HCT116 (cell line): Measurements from ENCODE around the gene APBA2. TPM values are rescaled to one million over a fixed set of nuclear protein-coding genes. Genes with fewer than 3 reads are reported as not detected.

Experiments used
- ATAC-seq: fragments of 200-7000 bp; cut with Tn5 transposase; 2 replicates; pipeline ENCODE4 v1.9.1; 2020; ENCODE audit warnings: mild to moderate bottlenecking, moderate library complexity
- BruUV-seq: library from RNA; stranded (reverse); fragments of 400-500 nt; replicated peaks from 2 replicates; lab custom pipeline; 2021; lab: Mats Ljungman, UMichigan
- CTCF ChIA-PET: fragments of 300-600 bp; sonication (Branson Sonifier 250); formaldehyde crosslinking; loops from one replicate; lab custom pipeline; 2021; ENCODE audit warnings: antibody characterized with exemption; lab: Charles Lee
- POLR2A ChIA-PET: fragments of 300-600, 350-600 bp; sonication (Branson Sonifier 250); formaldehyde crosslinking; loops from one replicate; lab custom pipeline; 2021; ENCODE audit warnings: antibody characterized with exemption; lab: Charles Lee
- RAD21 ChIA-PET, 2 experiments: fragments of 300-600 bp; sonication (Branson Sonifier 250); formaldehyde crosslinking; loops; one replicate each; lab custom pipeline; 2023; ENCODE audit warnings: low total read pairs in 2 of 2; ENCODE audit not compliant: uncharacterized antibody in 2 of 2, unreplicated experiment in 2 of 2, low non-redundant PET in 1 of 2; lab: Charles Lee
- DNase-seq: peaks from one replicate; pipeline ENCODE4 v3.0.0-alpha.2; 2010; ENCODE audit warnings: low read depth, low spot score
- H2AFZ ChIP-seq: fragments of 200-600 bp; shearing (Covaris generic), sonication (generic); 2 replicates; pipeline ENCODE4 v1.6.1; 2017; ENCODE audit warnings: low read depth, mixed run types, mixed read lengths, antibody characterized with exemption, low read length; ENCODE audit not compliant: poor library complexity, severe bottlenecking
- H3K27ac ChIP-seq: 2 replicates; pipeline ENCODE4 v1.5.1; 2012; ENCODE audit warnings: low read depth, low read length
- H3K27me3 ChIP-seq: fragments of 200-600 bp; sonication (generic); 2 replicates; pipeline ENCODE4 v1.6.1; 2016; ENCODE audit warnings: mixed run types, low read length, mixed read lengths; ENCODE audit not compliant: insufficient read depth
- H3K36me3 ChIP-seq, 2 experiments: fragments of 200-500 bp in 1 of 2; fragments of 200-600 bp in 1 of 2; sonication (Bioruptor generic) in 1 of 2; sonication (generic) in 1 of 2; 2 replicates each; pipeline versions ENCODE4 v1.5.1 to v1.6.1; 2014 to 2016; ENCODE audit warnings: low read length in 2 of 2, inconsistent platforms in 1 of 2, mixed read lengths in 1 of 2, mixed run types in 1 of 2; ENCODE audit not compliant: insufficient read depth in 2 of 2, control insufficient read depth in 1 of 2
- H3K4me1 ChIP-seq, 2 experiments: fragments of 200-600 bp in 1 of 2; sonication (generic) in 1 of 2; 2 replicates each; pipeline versions ENCODE4 v1.5.1 to v1.6.1; 2012 to 2017; ENCODE audit warnings: low read length in 2 of 2, inconsistent platforms in 1 of 2, mild to moderate bottlenecking in 1 of 2, mixed read lengths in 1 of 2, mixed run types in 1 of 2, moderate library complexity in 1 of 2; ENCODE audit not compliant: insufficient read depth in 2 of 2, control insufficient read depth in 1 of 2
- H3K4me2 ChIP-seq: fragments of 200-600 bp; sonication (generic); 2 replicates; pipeline ENCODE4 v1.6.1; 2017; ENCODE audit warnings: mixed run types, low read length, mixed read lengths
- H3K4me3 ChIP-seq, 2 experiments: fragments of 200-600 bp in 1 of 2; sonication (generic) in 1 of 2; replicated peaks in 1 of 2; 2 replicates each; pipeline ENCODE4 v1.5.1; 2011 to 2016; ENCODE audit warnings: low read length in 2 of 2, control low read depth in 1 of 2, low read depth in 1 of 2, mild to moderate bottlenecking in 1 of 2, mixed read lengths in 1 of 2, mixed run types in 1 of 2
- H3K79me2 ChIP-seq: fragments of 200-600 bp; sonication (generic); 2 replicates; pipeline ENCODE4 v1.6.1; 2017; ENCODE audit warnings: mild to moderate bottlenecking, mixed run types, low read length, moderate library complexity, mixed read lengths; ENCODE audit not compliant: insufficient read depth
- H3K9ac ChIP-seq: fragments of 200-600 bp; sonication (generic); 2 replicates; pipeline ENCODE4 v1.6.1; 2016; ENCODE audit warnings: low read length, mixed read lengths
- H3K9me2 ChIP-seq: fragments of 200-600 bp; sonication (generic), shearing (Covaris generic); 2 replicates; pipeline ENCODE4 v1.6.1; 2017; ENCODE audit warnings: mixed run types, mild to moderate bottlenecking, moderate library complexity; ENCODE audit not compliant: insufficient read depth
- H3K9me3 ChIP-seq, 2 experiments: fragments of 200-500 bp in 1 of 2; fragments of 200-600 bp in 1 of 2; sonication (Bioruptor generic) in 1 of 2; sonication (generic) in 1 of 2; 2 replicates each; pipeline ENCODE4 v1.6.1; 2014 to 2017; ENCODE audit warnings: low read length in 2 of 2, mixed read lengths in 2 of 2, inconsistent platforms in 1 of 2, low read depth in 1 of 2, mild to moderate bottlenecking in 1 of 2, mixed run types in 1 of 2, moderate library complexity in 1 of 2; ENCODE audit not compliant: control insufficient read depth in 1 of 2, insufficient read depth in 1 of 2
- H4K20me1 ChIP-seq: fragments of 200-600 bp; sonication (generic), shearing (Covaris generic); 2 replicates; pipeline ENCODE4 v1.6.1; 2017; ENCODE audit warnings: mixed run types, mild to moderate bottlenecking, moderate library complexity; ENCODE audit not compliant: insufficient read depth
- CEBPB ChIP-seq: IDR thresholded peaks from 2 replicates; pipeline ENCODE4 v1.6.1; 2012; ENCODE audit warnings: low read depth
- CTCF ChIP-seq, 3 experiments: fragments of 200-600 bp in 1 of 3; sonication (generic) in 1 of 3; IDR thresholded peaks in 2 of 3; conservative IDR thresholded peaks in 1 of 3; 2 replicates each; pipeline ENCODE4 v1.5.1; 2012 to 2017; ENCODE audit warnings: low read depth in 2 of 3, low read length in 2 of 3, antibody characterized with exemption in 1 of 3, borderline replicate concordance in 1 of 3, control low read depth in 1 of 3, mild to moderate bottlenecking in 1 of 3, mixed read lengths in 1 of 3, mixed run types in 1 of 3, moderate library complexity in 1 of 3; ENCODE audit not compliant: insufficient read depth in 1 of 3
- ELF1 ChIP-seq: IDR thresholded peaks from 2 replicates; pipeline ENCODE4 v1.6.1; 2012; ENCODE audit warnings: low read depth, borderline replicate concordance
- EZH2 ChIP-seq: fragments of 200-600 bp; sonication (generic); IDR thresholded peaks from 2 replicates; pipeline ENCODE4 v1.6.1; 2017; ENCODE audit warnings: antibody characterized with exemption, mixed run types
- RAD21 ChIP-seq: IDR thresholded peaks from 2 replicates; pipeline ENCODE4 v1.6.1; 2012; ENCODE audit warnings: low read depth, mild to moderate bottlenecking
- SIN3A ChIP-seq: IDR thresholded peaks from 2 replicates; pipeline ENCODE4 v1.6.1; 2012; ENCODE audit warnings: low read depth
- TCF7L2 ChIP-seq: IDR thresholded peaks from 2 replicates; pipeline ENCODE4 v1.7.0; 2011; ENCODE audit warnings: borderline replicate concordance, inconsistent platforms; ENCODE audit not compliant: insufficient read depth, insufficient read length; ENCODE audit errors: extremely low read depth
- ZBTB33 ChIP-seq: IDR thresholded peaks from 2 replicates; pipeline ENCODE4 v1.6.1; 2011; ENCODE audit warnings: mild to moderate bottlenecking, low read length, moderate library complexity; ENCODE audit not compliant: insufficient replicate concordance; ENCODE audit errors: extremely low read depth
- intact Hi-C: fragments of 100-400 bp; cut with micrococcal nuclease; formaldehyde crosslinking; loops from 2 replicates; pipeline ENCODE4 v1.10.0; 2022
- total RNA-seq: library from RNA; stranded (reverse); gene quantifications from one replicate; pipeline ENCODE4 v1.2.1, GENCODE V29; 2021; ENCODE audit not compliant: unreplicated experiment

Gene APBA2
- total RNA-seq, 1 experiment from 2014 or later: 0.47 TPM

- RAD21 ChIA-PET: no interaction called here
- H3K4me3 ChIP-seq: no peak overlapping the region
- TF ChIP-seq ZBTB33 (no peak), CTCF (IDR thresholded peaks at IDR 0.05 in 2 of 3, conservative IDR thresholded peaks at IDR 0.05 in 1 of 3; ENCODE audit: borderline replicate concordance in 1 of 3, insufficient read depth in 1 of 3, low read depth in 2 of 3, low read length in 2 of 3) (peak; percentile 54 to 94 (median 90); a peak in 5 of 6 replicates), SIN3A (no peak), ELF1 (no peak), RAD21 (peak; percentile 62), EZH2 (no peak), CEBPB (no peak), TCF7L2 (no peak)
- H2AFZ ChIP-seq: peak overlapping the region; percentile 75
- H3K27ac ChIP-seq: no peak overlapping the region
- no peak overlapping the region for H3K9ac ChIP-seq
- DNase-seq (peak; percentile 39), ATAC-seq (peak; percentile 78)
- H4K20me1 ChIP-seq: no peaks in the 10 kb centered on the region
- peaks cover 0 to 14% of the 10 kb centered on the region in 2 experiments; a peak in 3 of 4 replicates for H3K4me1 ChIP-seq
- H3K79me2 ChIP-seq: no peaks in the 10 kb centered on the region
- H3K4me2 ChIP-seq: no peak overlapping the region
- H3K9me2 ChIP-seq: no peaks in the 10 kb centered on the region
- intact Hi-C loops: loop anchor here (2.0 to 10.0 kb wide), 3 partner anchors 15 to 851 kb away; no protein-coding TSS in a partner anchor
- CTCF ChIA-PET: interaction anchor here (0.7 to 1.8 kb wide), 5 partner anchors 13 to 128 kb away, joined by 3 to 7 read pairs (median 3); no protein-coding TSS in a partner anchor
- POLR2A ChIA-PET: no interaction called here
- H3K9me3 ChIP-seq: no peaks in the 10 kb centered on the region
- no peaks in the 10 kb centered on the region for H3K36me3 ChIP-seq
- H3K27me3 ChIP-seq: peaks cover 10% of the 10 kb centered on the region; the same call in 1 of the 2 replicates
- BruUV-seq: no TSS peak
Measured at GRCh38 chr15:28975766-28976179, 90.0 kb downstream of the APBA2 start.
